Colonic mucosa (tissue), 4 donors: ENCODE measurements around the gene ENDOU. TPM values are rescaled to one million over a fixed set of nuclear protein-coding genes. Genes with fewer than 3 reads are reported as not detected.

Experiments used
- DNase-seq: peaks from one replicate; pipeline ENCODE4 v3.0.0-alpha.2; 2020
- H3K27ac ChIP-seq: fragments of 200-600 bp; one replicate; pipeline ENCODE4 v1.8.0; 2021
- H3K27me3 ChIP-seq: fragments of 200-600 bp; one replicate; pipeline ENCODE4 v1.8.0; 2021
- H3K36me3 ChIP-seq: fragments of 200-600 bp; one replicate; pipeline ENCODE4 v1.8.0; 2021
- H3K4me1 ChIP-seq: fragments of 200-600 bp; one replicate; pipeline ENCODE4 v1.8.0; 2021; ENCODE audit warnings: mild to moderate bottlenecking
- H3K4me3 ChIP-seq: fragments of 200-600 bp; one replicate; pipeline ENCODE4 v1.8.0; 2021
- H3K9ac ChIP-seq, 2 donors: one replicate each; pipeline ENCODE4 v1.7.0; 2013; ENCODE audit warnings: control low read depth in 2 of 2, low read depth in 2 of 2, low read length in 2 of 2
- H3K9me3 ChIP-seq: fragments of 200-600 bp; one replicate; pipeline ENCODE4 v1.8.0; 2021
- CTCF ChIP-seq: fragments of 200-600 bp; IDR thresholded peaks from one replicate; pipeline ENCODE4 v1.8.0; 2022; ENCODE audit warnings: antibody characterized with exemption, mild to moderate bottlenecking
- intact Hi-C: fragments of 100-400 bp; cut with DNase I; formaldehyde crosslinking; loops from one replicate; pipeline ENCODE4 v1.14.1; 2022
- total RNA-seq, 2 donors: library from RNA; stranded (reverse); fragmentation: NEBNext Ultra II Directional in 1 of 2; extraction: Animal tissue kit (Norgen Biotek cat#: 25700) in 1 of 2; gene quantifications; one replicate each; pipeline ENCODE4 v1.2.1, GENCODE V29; 2021
- donor health status: healthy.
- donor health status: DM: no; HTN: no; CAD: no.
- donor health status: DM: no; HTN: no; CAD: no.

ENDOU gene
- total RNA-seq, 2 donors from 2014 or later: not detected

- H3K27ac ChIP-seq: no peak overlapping the region
- no peak for TF ChIP-seq CTCF
- H3K36me3 ChIP-seq: no peaks in the 10 kb centered on the region
- H3K27me3 ChIP-seq: no peaks in the 10 kb centered on the region
- no peaks in the 10 kb centered on the region for H3K9me3 ChIP-seq
- peaks cover 4% of the 10 kb centered on the region for H3K4me1 ChIP-seq
- DNase-seq: no peak
- H3K4me3 ChIP-seq: no peak overlapping the region
- intact Hi-C loops: no loop called here
- H3K9ac ChIP-seq: no peak overlapping the region
Measured at GRCh38 chr12:47722136-47722834, 3.0 kb downstream of the ENDOU start.

DNA sequence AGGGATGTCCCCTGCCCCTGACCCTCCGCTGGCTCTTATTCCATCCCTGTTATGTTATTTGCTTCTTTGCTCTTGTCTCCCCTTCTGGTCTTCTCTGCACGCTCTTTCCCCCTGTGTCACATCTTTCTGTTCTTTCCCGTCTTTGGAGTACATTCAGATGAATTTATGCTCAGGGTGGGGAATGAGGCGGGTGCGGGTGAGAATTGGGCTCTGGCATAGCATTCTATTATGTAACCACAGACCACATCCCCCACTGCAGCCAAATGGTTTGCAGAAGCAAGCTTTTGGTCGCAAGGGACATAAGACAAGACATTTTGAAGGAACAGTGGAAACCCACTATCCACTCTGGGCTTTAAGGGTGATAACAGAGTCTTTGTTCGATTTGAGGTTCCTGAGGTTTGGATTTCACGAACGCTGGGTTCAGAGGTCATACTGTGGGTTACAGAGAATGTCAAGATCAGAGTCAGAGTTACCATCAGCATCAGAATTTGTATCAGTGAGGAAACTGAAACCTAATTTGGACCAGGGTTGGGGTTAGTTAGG, 3.8 kb downstream of the ENDOU start:
- no peak for TF ChIP-seq CTCF
- Histone ChIP-seq H3K36me3 (no peaks in the 10 kb centered on the region), H3K9me3 (no peaks in the 10 kb centered on the region), H3K27me3 (no peaks in the 10 kb centered on the region), H3K9ac (no peak overlapping the region), H3K4me3 (no peak overlapping the region), H3K4me1 (peaks cover 4% of the 10 kb centered on the region), H3K27ac (no peak overlapping the region)
- DNase-seq: no peak
- intact Hi-C loops: no loop called here

DNA sequence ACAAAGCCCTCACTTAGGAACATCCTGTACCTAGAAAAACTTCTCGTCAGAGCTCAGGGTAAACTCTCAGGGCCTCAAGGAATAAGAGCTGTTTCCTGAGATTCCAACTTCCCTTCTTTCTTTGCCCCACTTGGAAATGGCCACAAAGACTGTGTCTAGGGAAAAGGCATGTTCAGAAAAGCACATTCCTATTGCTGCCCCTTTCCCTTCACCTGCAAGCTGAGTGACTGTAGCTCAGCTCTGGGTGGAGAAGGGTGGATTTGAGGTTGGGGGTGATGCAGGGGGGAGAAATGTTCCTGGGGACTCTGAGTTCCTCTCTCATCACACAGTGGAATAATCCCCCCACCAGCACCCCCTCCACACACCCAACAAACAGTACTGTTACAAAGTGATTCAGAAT, 6.8 kb downstream of the ENDOU start:
- intact Hi-C loops: loop anchor here (5.0 kb wide), 1 partner anchor 59 kb away; no protein-coding TSS in a partner anchor
- no peaks in the 10 kb centered on the region for H3K36me3 ChIP-seq
- no peak overlapping the region for H3K9ac ChIP-seq
- H3K9me3 ChIP-seq: no peaks in the 10 kb centered on the region
- H3K4me3 ChIP-seq: no peak overlapping the region
- no peaks in the 10 kb centered on the region for H3K27me3 ChIP-seq
- no peak for TF ChIP-seq CTCF
- H3K27ac ChIP-seq: no peak overlapping the region
- H3K4me1 ChIP-seq: peaks cover 7% of the 10 kb centered on the region
- no peak for DNase-seq

DNA sequence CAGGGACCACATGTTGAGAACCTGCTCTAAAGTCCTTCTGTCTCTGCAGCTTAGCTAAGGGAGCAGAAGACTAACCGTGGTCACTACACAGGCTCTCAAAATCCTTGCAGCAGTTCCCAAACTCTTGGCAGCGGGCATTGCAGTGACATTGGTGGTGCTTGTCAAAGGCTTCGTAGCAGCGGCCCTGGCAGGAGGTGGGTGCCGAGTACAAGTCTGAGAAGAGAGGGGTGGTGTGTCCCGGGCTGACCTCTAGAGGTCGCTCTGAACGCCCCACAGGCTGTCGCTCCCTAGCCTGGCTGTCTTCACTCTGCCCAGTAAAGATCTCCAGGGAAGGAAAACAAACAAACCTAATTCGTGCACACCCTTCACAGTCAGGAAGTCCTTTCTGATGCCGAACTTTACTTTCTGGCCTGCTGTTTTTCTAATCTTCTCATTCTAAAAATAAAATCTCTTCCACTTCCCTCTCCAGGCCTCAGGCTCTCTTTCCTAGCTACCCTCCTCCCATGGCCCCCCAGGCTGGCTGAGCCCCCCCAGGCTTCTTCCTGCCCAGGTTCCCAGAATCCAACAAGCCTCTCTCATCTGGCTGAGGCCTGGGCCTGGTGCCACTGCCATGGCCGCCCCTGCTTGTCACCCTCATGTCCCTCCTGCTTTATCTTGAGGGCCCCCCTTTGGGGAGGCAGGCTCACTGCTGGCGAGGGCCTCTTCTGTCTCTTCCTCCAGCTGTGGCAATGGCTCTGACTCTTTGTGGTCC, 7.7 kb downstream of the ENDOU start:
- TF ChIP-seq CTCF: peak; percentile 71
- H3K36me3 ChIP-seq: no peaks in the 10 kb centered on the region
- peaks cover 7% of the 10 kb centered on the region for H3K4me1 ChIP-seq
- intact Hi-C loops: loop anchor here (2.0 to 5.0 kb wide), 2 partner anchors 60 to 121 kb away; no protein-coding TSS in a partner anchor
- no peaks in the 10 kb centered on the region for H3K27me3 ChIP-seq
- peak; percentile 82 for DNase-seq
- H3K27ac ChIP-seq: peak overlapping the region; percentile 72
- peak overlapping the region in 1 of 2 donors; percentile 29 for H3K9ac ChIP-seq
- H3K4me3 ChIP-seq: no peak overlapping the region
- H3K9me3 ChIP-seq: no peaks in the 10 kb centered on the region

DNA sequence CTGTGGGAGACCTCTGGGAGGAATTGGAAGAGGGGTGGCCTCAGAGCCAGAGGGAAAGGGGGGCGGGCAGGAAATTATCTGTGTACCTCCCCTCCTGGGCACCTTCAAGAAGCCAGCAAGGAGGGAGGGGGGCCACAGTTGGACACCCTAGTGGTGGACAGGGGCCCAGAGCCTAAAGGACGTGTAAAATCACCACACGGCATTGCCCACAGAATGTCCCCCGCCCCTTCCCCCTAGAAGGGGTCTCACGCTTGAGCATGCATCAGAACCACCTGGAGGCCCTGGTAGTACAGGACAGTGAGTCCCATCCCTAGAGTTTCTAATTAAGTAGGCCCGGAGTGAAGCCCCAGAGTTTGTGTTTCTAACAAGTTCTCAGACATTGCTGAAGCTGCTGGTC, 8.2 kb downstream of the ENDOU start:
- Histone ChIP-seq H3K4me3 (no peak overlapping the region), H3K4me1 (peaks cover 7% of the 10 kb centered on the region), H3K9ac (no peak overlapping the region), H3K27me3 (no peaks in the 10 kb centered on the region), H3K9me3 (no peaks in the 10 kb centered on the region), H3K27ac (no peak overlapping the region), H3K36me3 (no peaks in the 10 kb centered on the region)
- intact Hi-C loops: loop anchor here (2.0 to 5.0 kb wide), 2 partner anchors 60 to 122 kb away; no protein-coding TSS in a partner anchor
- TF ChIP-seq CTCF: no peak
- peak; percentile 21 for DNase-seq
